ENCODE measurements around the gene TIPARP. TPM values are rescaled to one million over a fixed set of nuclear protein-coding genes. Genes with fewer than 3 reads are reported as not detected.

Gene TIPARP
- polyA plus RNA-seq, 1 of the 3 experiments (the other 2 are of a cell fraction) = 6.2 TPM

DNA sequence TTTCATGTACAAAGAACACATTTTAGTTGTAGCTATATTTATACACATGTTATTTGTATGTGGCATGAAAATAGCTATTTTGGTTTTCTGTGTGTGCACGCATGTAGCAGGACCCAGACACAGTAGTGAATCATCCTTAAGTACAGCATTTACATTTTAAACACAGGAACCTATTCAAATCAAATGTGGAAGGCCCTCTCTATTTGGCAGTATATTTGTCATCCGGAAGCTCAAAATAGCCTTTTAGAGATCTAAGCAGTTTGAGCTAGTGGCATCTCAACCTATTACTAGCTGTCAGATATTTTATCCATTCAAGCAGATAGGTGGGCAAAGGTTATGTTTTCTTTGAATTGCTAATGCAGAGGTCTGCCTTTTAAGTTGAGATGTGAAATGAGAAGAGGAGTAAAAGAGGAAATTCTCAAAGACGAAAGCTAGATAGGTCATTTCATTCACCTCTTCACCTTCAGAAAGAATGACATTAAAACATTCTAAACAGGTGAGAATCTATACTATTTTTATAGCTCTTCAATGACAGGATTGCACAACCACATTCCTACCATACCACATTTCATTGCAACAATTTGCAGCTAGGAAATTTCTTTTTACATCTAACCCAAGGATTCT, 46.3 kb upstream of the TIPARP start:
- POLR2A ChIA-PET = interaction anchor here (0.6 kb wide), 1 partner anchor 10 kb away, joined by 3 read pairs; no protein-coding TSS in a partner anchor
- no peak for DNase-seq
- H3F3A ChIP-seq (replicated peaks; ENCODE audit: insufficient read depth) = no peaks in the 10 kb centered on the region
- WGBS (ENCODE audit: low lambda C conversion rate) = 80% methylated on average over 3 of the region's 3 CpGs
- H4K20me1 ChIP-seq (ENCODE audit: insufficient read depth) = no peaks in the 10 kb centered on the region
- peaks cover 0 to 18% of the 10 kb centered on the region in 2 experiments; a peak in 1 of 4 replicates for H3K4me1 ChIP-seq (ENCODE audit: control insufficient read depth in 1 of 2, insufficient read depth in 2 of 2, low read depth in 1 of 2, low read length in 1 of 2)
- no peaks in the 10 kb centered on the region for H3K9me2 ChIP-seq
- no peak overlapping the region for H3K4me3 ChIP-seq (ENCODE audit: low read depth in 2 of 2, low read length in 1 of 2)
- H3K27ac ChIP-seq (ENCODE audit: low read depth in 2 of 2, low read length in 1 of 2) = no peak overlapping the region
- CTCF ChIA-PET = interaction anchor here (0.8 to 1.4 kb wide), 2 partner anchors 45 to 46 kb away, joined by 3 read pairs; partner anchors contain the start of gene TIPARP
- no peaks in the 10 kb centered on the region for H3K27me3 ChIP-seq (ENCODE audit: insufficient read depth)
- H3K9me3 ChIP-seq = no peaks in the 10 kb centered on the region
- no peak overlapping the region for H3K9ac ChIP-seq
- no peak overlapping the region for H3K4me2 ChIP-seq
- no peak overlapping the region for H2AFZ ChIP-seq (ENCODE audit: low read depth)
- no peak for TF ChIP-seq CHD2 (IDR thresholded peaks at IDR 0.05; ENCODE audit: low read length, partially characterized antibody)
- TF ChIP-seq, protein P1, sequence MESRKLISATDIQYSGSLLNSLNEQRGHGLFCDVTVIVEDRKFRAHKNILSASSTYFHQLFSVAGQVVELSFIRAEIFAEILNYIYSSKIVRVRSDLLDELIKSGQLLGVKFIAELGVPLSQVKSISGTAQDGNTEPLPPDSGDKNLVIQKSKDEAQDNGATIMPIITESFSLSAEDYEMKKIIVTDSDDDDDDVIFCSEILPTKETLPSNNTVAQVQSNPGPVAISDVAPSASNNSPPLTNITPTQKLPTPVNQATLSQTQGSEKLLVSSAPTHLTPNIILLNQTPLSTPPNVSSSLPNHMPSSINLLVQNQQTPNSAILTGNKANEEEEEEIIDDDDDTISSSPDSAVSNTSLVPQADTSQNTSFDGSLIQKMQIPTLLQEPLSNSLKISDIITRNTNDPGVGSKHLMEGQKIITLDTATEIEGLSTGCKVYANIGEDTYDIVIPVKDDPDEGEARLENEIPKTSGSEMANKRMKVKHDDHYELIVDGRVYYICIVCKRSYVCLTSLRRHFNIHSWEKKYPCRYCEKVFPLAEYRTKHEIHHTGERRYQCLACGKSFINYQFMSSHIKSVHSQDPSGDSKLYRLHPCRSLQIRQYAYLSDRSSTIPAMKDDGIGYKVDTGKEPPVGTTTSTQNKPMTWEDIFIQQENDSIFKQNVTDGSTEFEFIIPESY (IDR thresholded peaks at IDR 0.05; ENCODE audit: borderline replicate concordance, low read depth) = no peak
- no peak for TF ChIP-seq SIN3A (IDR thresholded peaks at IDR 0.05; ENCODE audit: borderline replicate concordance, low read depth, low read length)
- no peak for TF ChIP-seq YY1 (IDR thresholded peaks at IDR 0.05; ENCODE audit: low read depth)
- TF ChIP-seq, protein P2, sequence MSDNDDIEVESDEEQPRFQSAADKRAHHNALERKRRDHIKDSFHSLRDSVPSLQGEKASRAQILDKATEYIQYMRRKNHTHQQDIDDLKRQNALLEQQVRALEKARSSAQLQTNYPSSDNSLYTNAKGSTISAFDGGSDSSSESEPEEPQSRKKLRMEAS (IDR thresholded peaks at IDR 0.05; ENCODE audit: low read depth) = no peak
- no peak for TF ChIP-seq FOXJ3 (CRISPR knock-in tag; IDR thresholded peaks at IDR 0.05)
- TF ChIP-seq, protein P3, sequence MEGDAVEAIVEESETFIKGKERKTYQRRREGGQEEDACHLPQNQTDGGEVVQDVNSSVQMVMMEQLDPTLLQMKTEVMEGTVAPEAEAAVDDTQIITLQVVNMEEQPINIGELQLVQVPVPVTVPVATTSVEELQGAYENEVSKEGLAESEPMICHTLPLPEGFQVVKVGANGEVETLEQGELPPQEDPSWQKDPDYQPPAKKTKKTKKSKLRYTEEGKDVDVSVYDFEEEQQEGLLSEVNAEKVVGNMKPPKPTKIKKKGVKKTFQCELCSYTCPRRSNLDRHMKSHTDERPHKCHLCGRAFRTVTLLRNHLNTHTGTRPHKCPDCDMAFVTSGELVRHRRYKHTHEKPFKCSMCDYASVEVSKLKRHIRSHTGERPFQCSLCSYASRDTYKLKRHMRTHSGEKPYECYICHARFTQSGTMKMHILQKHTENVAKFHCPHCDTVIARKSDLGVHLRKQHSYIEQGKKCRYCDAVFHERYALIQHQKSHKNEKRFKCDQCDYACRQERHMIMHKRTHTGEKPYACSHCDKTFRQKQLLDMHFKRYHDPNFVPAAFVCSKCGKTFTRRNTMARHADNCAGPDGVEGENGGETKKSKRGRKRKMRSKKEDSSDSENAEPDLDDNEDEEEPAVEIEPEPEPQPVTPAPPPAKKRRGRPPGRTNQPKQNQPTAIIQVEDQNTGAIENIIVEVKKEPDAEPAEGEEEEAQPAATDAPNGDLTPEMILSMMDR (IDR thresholded peaks at IDR 0.05) = no peak
- H3K79me2 ChIP-seq (ENCODE audit: insufficient read depth) = no peaks in the 10 kb centered on the region
- no peaks in the 10 kb centered on the region for H3K36me3 ChIP-seq (replicated peaks in 1 of 2; ENCODE audit: control insufficient read depth in 1 of 2, insufficient read depth in 2 of 2, low read length in 1 of 2)

DNA sequence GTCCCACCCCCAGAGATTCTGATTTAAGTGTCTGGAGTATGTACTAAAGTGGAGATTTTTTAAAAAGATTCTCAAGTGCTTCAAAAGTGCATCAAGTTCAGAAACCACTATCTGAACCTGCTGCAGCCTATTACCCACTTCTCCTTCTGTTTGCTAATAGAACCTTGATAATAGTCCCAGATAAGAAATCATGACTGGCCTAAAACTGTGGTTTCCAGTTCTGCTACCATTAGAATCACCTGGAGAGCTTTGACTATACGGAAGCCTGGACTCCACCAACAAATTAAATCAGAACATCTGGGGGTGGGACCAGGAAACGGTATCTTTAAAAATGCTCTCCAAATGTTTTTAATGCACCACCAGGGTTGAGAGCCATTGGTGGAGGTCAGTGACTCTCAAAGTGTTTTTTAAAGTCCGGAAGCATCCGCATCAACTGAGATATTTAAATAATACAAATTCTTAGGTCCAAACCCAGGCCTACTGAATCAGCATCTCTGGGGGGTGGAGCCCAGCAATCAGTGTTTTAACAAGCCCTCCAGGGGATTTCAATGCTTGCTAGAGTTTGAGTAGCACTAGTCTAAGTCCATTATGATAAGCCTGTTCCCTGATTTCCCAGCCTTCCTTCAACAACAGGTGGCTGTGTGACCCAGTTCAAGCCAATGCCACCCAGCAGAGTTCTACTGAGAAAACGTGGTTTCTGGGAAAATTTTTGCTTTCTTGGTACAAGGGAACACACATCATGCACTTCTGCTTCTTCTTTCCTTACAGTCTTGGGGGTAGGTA, 45.4 kb upstream of the TIPARP start:
- no peak overlapping the region for H3K9ac ChIP-seq
- no peaks in the 10 kb centered on the region for H4K20me1 ChIP-seq (ENCODE audit: insufficient read depth)
- no peaks in the 10 kb centered on the region for H3K79me2 ChIP-seq (ENCODE audit: insufficient read depth)
- H3K4me3 ChIP-seq (ENCODE audit: low read depth in 2 of 2, low read length in 1 of 2) = no peak overlapping the region
- H3K36me3 ChIP-seq (replicated peaks in 1 of 2; ENCODE audit: control insufficient read depth in 1 of 2, insufficient read depth in 2 of 2, low read length in 1 of 2) = no peaks in the 10 kb centered on the region
- H3F3A ChIP-seq (replicated peaks; ENCODE audit: insufficient read depth) = no peaks in the 10 kb centered on the region
- ChIA-PET CTCF (interaction anchor here (0.8 to 1.5 kb wide), 4 partner anchors 24 to 452 kb away, joined by 3 read pairs; partner anchors contain the start of gene TIPARP), POLR2A (interaction anchor here (0.6 kb wide), 1 partner anchor 11 kb away, joined by 3 read pairs; no protein-coding TSS in a partner anchor)
- H3K4me2 ChIP-seq = no peak overlapping the region
- H3K27ac ChIP-seq (ENCODE audit: low read depth in 2 of 2, low read length in 1 of 2) = no peak overlapping the region
- H3K4me1 ChIP-seq (ENCODE audit: control insufficient read depth in 1 of 2, insufficient read depth in 2 of 2, low read depth in 1 of 2, low read length in 1 of 2) = peaks cover 0 to 18% of the 10 kb centered on the region in 2 experiments; a peak in 1 of 4 replicates
- H3K27me3 ChIP-seq (ENCODE audit: insufficient read depth) = no peaks in the 10 kb centered on the region
- no peaks in the 10 kb centered on the region for H3K9me3 ChIP-seq
- H2AFZ ChIP-seq (ENCODE audit: low read depth) = no peak overlapping the region
- no peaks in the 10 kb centered on the region for H3K9me2 ChIP-seq
- WGBS (ENCODE audit: low lambda C conversion rate) = 89% methylated on average over 5 of the region's 5 CpGs
- DNase-seq = no peak
- TF ChIP-seq, protein P4, sequence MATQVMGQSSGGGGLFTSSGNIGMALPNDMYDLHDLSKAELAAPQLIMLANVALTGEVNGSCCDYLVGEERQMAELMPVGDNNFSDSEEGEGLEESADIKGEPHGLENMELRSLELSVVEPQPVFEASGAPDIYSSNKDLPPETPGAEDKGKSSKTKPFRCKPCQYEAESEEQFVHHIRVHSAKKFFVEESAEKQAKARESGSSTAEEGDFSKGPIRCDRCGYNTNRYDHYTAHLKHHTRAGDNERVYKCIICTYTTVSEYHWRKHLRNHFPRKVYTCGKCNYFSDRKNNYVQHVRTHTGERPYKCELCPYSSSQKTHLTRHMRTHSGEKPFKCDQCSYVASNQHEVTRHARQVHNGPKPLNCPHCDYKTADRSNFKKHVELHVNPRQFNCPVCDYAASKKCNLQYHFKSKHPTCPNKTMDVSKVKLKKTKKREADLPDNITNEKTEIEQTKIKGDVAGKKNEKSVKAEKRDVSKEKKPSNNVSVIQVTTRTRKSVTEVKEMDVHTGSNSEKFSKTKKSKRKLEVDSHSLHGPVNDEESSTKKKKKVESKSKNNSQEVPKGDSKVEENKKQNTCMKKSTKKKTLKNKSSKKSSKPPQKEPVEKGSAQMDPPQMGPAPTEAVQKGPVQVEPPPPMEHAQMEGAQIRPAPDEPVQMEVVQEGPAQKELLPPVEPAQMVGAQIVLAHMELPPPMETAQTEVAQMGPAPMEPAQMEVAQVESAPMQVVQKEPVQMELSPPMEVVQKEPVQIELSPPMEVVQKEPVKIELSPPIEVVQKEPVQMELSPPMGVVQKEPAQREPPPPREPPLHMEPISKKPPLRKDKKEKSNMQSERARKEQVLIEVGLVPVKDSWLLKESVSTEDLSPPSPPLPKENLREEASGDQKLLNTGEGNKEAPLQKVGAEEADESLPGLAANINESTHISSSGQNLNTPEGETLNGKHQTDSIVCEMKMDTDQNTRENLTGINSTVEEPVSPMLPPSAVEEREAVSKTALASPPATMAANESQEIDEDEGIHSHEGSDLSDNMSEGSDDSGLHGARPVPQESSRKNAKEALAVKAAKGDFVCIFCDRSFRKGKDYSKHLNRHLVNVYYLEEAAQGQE (IDR thresholded peaks at IDR 0.05; ENCODE audit: low read depth, low read length) = no peak
- TF ChIP-seq NRF1 (IDR thresholded peaks at IDR 0.05; ENCODE audit: low read depth, low read length) (no peak), TCF12 (IDR thresholded peaks at IDR 0.05) (no peak), MEF2A (IDR thresholded peaks at IDR 0.05; ENCODE audit: borderline replicate concordance, low read depth) (no peak), RFX5 (IDR thresholded peaks at IDR 0.05; ENCODE audit: low read length) (no peak), FOSL2 (IDR thresholded peaks at IDR 0.05; ENCODE audit: borderline replicate concordance, low read depth) (no peak), TEAD4 (IDR thresholded peaks at IDR 0.05; ENCODE audit: borderline replicate concordance, insufficient read depth) (no peak), TAF1 (IDR thresholded peaks at IDR 0.05; ENCODE audit: borderline replicate concordance, low read depth, low read length) (no peak)
- TF ChIP-seq, protein P5, sequence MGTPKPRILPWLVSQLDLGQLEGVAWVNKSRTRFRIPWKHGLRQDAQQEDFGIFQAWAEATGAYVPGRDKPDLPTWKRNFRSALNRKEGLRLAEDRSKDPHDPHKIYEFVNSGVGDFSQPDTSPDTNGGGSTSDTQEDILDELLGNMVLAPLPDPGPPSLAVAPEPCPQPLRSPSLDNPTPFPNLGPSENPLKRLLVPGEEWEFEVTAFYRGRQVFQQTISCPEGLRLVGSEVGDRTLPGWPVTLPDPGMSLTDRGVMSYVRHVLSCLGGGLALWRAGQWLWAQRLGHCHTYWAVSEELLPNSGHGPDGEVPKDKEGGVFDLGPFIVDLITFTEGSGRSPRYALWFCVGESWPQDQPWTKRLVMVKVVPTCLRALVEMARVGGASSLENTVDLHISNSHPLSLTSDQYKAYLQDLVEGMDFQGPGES (IDR thresholded peaks at IDR 0.05; ENCODE audit: low read depth, low read length) = no peak

All from SK-N-SH (cell line).